SK-N-SH (cell line): ENCODE measurements around the gene ITSN1.

Source experiments
- GABPA ChIP-seq: IDR thresholded peaks from 2 replicates; pipeline ENCODE4 v1.4.0; 2012; ENCODE audit warnings: low read depth, mild to moderate bottlenecking
- JUND ChIP-seq: IDR thresholded peaks from 2 replicates; pipeline ENCODE4 v1.4.0; 2012
- POLR2AphosphoS5 ChIP-seq: IDR thresholded peaks from 2 replicates; pipeline ENCODE4 v1.6.1; 2012; ENCODE audit warnings: low read depth, low read length
- RAD21 ChIP-seq: IDR thresholded peaks from 2 replicates; pipeline ENCODE4 v1.6.1; 2012; ENCODE audit warnings: mild to moderate bottlenecking, low read length
- TF ChIP-seq, protein P1 (sequence below): fragments of 200-600 bp; sonication (generic); IDR thresholded peaks from 2 replicates; pipeline ENCODE4 v1.6.1; 2017; ENCODE audit warnings: antibody characterized with exemption, mild to moderate bottlenecking, moderate library complexity

DNA sequence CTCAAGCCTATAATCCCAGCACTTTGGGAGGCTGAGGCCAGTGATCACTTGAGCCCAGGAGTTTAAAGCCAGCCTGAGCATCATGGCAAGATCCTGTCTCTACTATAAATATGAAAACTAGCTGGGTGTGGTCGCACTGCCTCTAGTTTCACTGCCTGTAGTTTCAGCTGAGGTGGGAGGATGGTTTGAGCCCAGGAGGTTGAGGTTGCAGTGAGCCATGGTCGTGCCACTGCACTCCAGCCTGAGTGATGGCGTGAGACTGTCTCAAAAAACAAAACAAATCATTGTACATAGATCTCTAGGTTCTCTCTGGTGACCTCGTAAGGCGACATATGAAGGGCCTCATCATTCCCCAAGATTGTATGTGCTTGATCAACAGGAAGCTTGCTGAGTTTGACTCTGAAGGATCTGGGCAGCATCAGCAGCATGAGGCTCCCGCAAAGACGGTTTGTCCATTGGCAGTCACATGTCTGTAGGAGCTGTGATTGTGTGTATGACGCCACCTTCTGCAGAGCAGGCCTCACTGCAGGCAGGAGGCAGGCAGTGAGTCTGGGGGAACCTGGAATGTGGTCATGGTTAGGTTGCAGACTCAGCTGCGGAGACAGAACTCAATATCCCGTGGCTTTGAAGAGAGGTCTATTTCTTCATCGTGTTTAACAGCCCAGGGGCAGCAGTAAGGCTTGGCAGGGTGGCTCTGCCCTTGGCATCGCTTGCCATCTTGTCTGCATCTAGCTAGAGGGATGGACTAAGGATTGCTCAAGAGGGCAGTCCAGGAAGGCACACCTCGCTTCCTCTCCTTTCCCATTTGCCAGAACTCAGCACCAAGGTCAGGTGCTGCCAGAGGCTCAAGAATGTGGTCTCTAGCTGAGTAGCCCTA is 259.3 kb downstream of the ITSN1 start:
- TF ChIP-seq, protein P1, sequence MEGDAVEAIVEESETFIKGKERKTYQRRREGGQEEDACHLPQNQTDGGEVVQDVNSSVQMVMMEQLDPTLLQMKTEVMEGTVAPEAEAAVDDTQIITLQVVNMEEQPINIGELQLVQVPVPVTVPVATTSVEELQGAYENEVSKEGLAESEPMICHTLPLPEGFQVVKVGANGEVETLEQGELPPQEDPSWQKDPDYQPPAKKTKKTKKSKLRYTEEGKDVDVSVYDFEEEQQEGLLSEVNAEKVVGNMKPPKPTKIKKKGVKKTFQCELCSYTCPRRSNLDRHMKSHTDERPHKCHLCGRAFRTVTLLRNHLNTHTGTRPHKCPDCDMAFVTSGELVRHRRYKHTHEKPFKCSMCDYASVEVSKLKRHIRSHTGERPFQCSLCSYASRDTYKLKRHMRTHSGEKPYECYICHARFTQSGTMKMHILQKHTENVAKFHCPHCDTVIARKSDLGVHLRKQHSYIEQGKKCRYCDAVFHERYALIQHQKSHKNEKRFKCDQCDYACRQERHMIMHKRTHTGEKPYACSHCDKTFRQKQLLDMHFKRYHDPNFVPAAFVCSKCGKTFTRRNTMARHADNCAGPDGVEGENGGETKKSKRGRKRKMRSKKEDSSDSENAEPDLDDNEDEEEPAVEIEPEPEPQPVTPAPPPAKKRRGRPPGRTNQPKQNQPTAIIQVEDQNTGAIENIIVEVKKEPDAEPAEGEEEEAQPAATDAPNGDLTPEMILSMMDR = peak; percentile 60
- TF ChIP-seq POLR2AphosphoS5 (no peak), JUND (no peak), GABPA (no peak), RAD21 (peak; percentile 72)
